HG02970 (cell line): ENCODE data around the gene CNPPD1.

Source experiments
- ATAC-seq: cut with Tn5 transposase; IDR thresholded peaks from one replicate; pipeline ENCODE4 v1.9.1; 2021; ENCODE audit warnings: mild to moderate bottlenecking, moderate library complexity, moderate number of reproducible peaks; ENCODE audit not compliant: unreplicated experiment, low FRiP score

CNPPD1 gene

DNA sequence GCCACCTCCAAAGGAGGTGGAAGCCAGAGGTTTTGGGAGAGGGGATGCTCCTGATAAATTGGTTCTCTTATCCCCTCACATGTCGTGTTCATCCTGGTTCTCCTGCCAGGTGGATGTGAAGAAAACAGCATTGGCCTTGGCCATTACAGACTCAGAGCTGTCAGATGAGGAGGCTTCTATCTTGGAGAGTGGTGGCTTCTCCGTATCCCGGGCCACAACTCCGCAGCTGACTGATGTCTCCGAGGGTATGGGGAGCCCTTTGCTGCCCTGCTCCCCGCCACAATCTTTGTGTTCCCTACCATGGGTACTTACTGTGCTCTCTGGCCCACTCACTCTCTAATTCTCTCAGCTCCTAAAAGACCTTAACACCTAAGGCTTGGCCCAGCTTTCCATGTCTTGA is 4.8 kb upstream of the CNPPD1 start:
- ATAC-seq = no peak

DNA sequence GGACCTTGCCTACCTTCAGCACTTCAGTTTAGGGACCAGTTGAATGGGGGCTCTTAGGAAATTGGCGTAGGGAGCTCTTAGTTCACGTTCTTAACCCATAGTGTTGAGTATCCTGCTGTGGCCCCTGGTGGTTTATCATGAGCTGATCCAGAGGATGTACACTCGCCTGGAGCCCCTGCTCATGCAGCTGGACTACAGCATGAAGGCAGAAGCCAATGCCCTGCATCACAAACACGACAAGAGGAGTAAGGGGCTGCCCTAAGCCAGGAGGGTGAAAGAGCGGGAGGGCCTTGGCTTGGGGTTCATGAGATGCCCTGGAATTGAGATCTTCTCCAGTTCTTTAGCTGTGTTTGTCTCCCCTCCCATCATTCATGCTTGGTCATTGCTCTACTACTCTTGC is 4.2 kb upstream of the CNPPD1 start:
- no peak for ATAC-seq

DNA sequence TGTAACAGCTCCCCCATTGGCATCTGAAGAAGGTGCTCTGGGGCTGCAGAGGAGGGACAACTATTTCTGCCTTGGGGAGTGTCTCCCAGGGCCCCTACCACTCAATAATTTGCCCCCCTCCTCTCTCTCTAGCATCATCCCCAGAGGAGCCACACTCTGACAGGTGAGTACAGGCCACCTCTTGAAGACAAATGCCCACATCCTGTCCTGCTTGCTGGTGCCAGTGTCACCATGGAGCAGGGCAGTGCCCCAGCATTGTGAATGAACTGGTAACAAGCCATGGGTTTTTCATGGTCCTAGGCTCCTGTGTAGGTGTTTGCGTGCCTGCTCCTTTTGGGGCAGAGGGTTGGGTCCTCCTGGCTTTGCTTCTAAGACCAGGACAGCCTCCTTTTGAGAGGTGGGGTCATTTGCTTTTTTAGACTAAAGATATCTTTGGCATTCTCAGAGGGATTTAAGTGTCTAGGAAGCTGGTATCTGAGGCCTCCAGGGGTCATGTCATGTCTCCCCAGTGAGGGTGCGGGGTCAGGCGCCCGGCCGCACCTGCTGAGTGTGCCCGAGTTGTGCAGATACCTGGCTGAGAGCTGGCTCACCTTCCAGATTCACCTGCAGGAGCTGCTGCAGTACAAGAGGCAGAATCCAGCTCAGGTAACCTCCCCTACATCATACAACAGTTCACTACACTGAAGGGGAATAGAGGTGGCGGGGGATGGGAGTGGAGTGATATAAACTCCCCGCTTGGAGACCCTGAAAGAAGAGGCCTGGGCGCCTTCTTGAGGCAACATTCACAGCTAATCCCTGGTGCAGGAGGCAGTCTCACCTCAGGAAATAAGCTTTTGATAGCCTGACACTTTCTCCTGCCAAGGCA is 3.1 kb upstream of the CNPPD1 start:
- no peak for ATAC-seq

DNA sequence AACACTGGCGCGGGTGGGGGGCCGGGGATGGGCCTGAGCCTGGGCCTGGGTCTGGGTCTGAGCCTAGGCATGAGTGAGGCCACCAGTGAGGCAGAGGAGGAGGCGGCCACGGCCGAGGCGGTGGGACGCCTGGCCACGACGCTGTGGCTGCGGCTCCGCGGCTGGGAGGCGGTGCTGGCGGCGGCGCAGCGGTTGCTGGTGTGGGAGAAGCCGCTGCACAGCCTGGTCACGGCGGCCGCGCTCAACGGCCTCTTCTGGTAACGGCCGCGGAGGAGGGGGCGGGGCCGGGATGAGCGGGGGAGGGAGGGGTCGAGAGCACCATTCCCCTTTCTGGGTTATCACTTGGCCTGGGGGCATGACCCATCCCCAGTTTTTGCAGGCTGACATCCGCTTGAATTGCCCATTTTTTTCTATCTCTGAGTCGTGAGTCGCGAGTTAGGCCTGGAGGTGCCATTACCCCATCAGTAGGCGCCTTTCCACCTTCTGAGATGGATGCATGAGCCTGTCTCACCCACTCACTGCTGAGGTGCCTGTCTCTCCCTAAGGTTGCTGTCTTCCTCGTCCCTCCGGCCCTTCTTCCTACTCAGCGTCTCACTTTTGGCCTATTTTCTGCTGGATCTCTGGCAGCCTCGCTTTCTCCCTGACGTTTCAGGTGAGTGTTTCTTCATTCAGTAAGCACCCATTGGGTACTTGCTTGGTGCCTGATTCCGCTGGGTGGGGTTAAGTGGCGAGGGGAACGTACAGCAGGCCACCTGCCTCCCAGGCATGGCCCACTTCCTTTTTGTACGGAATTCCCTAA is 1.9 kb upstream of the CNPPD1 start:
- peak; percentile 5 for ATAC-seq

DNA sequence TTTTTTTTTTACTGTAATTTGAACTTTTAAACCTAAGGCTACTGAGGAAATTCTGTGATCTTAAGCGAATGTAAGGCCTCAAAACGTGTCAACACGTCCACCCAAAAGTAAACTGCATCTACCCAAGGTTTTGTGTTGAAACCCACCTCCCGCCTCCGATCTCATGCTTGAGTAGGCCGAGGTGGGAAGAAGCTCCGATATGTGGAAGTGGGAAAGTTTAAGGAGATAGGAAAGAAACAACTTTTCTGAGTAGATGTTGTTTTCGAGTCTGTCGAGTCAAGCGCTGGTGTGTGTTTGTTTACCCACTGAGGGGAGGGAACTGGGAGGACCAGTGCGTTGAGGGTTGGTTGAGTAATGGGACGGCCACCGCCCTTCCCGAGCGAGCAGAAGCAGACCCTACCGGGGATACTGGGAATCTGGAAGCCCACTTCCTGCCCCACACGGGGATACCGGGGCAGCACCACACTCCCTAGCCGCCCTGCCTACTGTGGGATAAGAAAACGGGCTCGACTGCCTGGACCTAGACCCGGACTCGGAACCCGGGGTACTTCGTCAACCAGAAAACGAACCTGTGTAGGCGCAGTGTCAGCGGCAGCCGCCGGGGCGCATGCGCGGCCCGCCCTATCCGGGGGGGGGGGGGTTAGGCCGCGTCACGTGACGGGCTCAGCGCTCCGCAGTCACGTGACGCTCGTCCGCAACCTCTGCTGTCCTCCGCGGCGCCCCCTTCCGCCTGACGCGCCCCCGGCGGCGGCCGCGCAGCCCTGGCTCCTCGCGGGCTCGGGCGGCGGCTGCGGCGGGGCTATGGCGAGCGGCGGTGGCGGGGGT is 1.0 kb upstream of the CNPPD1 start, which contains the start of gene RETREG2:
Gene RETREG2, plus strand, starts transcription at position 724 of the 825 bp plus-strand sequence. Its CDS starts 78 bp downstream, at position 802.
- ATAC-seq = peak; percentile 47

DNA sequence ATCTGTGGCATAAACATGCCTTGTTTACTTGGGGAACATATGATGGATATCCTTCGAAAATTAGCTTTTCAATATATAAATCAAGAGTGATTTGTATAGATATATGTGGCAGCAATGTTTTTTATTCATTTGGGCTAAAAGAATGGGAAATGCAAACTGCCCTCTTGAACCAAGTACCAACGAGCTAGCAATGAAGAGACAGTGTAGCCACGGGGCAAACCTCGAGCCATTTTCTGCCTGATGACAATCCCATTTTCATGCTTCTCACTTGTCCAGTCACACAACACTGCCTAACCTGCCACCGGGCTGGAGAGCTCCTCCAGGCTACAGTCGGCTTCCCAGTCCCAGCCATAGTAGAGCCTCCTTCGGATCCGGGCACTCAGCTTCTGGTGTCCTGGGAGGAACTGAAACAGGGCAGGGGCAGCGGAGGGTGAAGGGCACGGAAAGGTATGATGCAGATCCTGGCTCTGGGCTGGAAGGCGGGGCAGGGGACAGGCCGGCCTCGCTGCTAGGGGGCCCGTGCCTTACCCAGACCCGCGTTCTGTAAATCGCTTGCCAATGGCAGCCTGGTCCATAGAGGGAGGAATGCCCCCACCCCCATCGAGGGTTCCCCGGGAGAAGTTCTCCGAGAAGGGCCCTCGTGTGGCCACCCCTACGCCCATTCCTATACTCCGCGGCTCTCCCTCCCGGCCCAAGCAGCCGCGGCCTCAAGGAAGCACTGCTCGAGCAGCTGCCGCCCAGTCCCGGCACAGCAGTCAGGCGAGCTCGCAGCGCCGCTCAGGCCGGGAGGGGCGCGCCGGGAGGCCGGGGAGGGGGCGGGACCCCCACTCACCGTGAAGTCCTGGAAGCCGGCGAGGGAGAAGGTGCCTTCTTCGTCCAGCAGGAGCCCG is 552 bp downstream of the CNPPD1 start:
- peak; percentile 17 for ATAC-seq

DNA sequence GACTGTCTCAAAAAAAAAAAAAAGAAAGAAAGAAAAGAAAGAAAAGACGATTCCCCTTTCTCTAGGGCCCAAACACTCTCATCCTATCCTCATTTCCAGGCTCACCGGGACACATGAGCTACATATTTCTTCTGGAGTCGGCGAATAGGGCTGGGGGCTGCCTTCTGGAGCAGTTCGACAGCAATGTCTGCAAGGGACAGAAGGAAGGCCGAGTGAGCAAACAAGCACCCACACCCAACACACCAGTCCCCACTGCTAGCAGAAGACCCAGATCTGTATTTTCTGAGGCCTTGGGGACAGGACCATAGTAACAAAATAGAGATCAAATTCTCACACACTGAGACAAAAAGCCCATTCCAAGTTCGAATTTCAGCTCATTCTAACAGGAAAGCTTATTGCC is 1.2 kb downstream of the CNPPD1 start:
- ATAC-seq = no peak

DNA sequence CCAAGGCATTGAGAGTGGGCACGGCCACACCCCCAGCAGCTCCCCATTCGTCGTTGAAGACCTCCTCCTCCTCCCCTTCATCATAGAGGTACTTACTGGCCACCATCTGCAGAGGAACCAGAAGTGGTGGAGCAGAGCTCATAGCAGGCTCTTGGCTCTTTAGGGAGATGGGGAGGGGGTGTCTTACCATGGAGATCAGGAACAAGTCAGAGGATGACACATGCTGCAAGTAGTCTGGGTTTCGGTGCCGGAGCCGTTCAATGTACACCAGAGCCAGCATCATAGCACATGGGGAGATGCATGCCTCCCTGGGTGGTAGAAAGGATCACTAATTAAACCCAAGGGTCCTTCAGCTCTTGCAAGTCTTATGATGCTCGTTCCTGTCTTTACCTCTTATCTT is 1.9 kb downstream of the CNPPD1 start:
- ATAC-seq = no peak

DNA sequence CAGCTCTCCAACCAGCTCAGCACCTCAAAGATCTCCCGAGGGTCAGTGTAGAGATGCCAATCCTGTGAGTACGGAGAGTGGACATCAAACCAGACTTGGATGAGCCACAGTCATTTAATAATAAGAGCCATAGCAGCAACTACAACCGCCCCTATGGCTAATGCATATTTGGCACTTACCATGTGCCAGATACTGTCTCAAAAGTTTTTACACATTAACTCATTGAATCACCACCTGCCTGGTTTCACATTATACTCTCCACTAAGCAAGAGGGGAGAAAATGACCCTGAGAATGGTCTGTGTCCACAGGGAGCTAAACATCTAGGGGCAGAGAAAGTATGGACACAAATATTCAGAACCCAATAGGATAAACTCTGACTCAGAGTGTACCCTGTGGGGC is 2.6 kb downstream of the CNPPD1 start:
- no peak for ATAC-seq

DNA sequence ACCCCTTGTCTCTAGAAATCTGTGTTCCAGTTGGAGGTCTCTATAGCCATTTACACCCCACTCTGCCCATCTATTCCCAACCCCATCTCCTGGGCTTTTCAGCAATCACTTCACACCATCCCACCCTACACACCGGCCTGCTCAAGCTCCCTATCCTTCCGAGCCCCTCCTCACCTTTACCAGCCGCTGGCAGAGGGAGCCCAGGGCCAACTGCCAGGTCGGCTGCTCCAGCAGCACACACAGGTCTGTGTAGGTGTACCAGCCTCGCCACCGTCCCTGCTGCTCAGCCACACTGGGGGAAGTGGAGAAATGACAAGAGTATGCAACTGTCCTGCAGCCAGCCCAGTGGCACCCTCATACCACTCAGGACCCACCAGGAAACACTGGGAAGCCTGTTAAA is 3.5 kb downstream of the CNPPD1 start:
- no peak for ATAC-seq

DNA sequence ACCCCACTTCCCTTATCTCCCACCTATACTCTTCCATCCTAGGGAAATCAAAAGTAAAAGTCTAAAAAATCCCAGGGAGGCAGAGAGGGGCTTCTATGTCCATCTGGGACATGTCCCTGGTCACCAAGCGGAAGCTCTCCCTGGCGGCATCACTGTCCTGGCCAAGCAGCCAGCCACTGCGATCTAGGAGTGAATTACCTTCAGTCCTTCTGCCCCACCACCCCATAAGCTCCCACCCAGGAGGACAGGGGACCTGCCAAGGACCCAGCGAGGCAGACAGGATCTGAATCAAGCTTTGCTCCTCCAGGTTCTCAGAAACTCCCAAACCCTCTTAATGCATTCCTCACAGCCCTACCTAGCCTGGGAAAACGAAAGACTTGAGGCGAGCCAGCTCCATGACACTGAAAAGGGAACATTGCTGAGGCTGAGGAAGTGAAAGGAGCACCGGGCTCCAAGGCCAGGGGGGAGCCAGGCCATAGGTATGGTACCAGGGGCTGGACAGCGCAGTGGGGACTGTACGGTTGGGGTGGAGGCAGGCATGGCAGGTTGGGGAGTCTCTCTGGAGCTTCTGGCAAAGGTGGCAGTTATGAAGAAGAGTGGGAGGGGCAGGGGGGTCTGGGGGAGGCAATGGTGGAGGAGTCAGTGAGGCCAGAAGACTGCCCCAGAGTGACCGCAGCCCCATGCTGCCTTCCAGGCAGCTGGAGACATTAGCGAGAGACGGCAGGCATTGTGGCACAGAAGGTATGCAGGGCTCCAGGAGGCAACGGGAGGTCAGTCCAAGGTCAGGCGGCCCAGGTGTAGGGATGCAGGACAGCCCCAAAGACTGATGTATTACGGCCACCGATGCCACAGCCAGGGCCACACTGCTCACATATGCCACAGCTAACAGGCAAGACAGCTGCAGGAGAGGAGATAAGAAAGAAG is 4.2 kb downstream of the CNPPD1 start:
- no peak for ATAC-seq

DNA sequence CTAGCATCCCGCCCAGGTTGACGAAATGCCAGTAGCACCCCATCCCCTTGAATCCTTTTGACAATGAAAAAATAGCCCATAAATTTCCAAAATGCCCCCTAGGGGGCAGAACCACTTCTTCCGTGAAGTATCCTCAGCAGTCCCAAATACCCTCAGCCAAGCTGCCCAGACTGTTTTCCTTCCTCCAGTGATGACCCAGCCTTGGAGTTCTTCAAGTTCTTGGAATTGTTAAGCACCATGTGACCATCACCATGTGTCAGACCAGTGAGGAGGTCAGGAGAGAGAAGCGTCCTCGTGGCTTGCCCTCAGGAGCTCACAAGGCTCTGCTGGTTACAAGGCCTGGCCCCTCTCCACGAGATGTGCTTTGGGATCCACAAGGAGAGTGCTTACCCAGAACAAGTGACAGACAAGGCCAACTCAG is 5.5 kb downstream of the CNPPD1 start:
- no peak for ATAC-seq

DNA sequence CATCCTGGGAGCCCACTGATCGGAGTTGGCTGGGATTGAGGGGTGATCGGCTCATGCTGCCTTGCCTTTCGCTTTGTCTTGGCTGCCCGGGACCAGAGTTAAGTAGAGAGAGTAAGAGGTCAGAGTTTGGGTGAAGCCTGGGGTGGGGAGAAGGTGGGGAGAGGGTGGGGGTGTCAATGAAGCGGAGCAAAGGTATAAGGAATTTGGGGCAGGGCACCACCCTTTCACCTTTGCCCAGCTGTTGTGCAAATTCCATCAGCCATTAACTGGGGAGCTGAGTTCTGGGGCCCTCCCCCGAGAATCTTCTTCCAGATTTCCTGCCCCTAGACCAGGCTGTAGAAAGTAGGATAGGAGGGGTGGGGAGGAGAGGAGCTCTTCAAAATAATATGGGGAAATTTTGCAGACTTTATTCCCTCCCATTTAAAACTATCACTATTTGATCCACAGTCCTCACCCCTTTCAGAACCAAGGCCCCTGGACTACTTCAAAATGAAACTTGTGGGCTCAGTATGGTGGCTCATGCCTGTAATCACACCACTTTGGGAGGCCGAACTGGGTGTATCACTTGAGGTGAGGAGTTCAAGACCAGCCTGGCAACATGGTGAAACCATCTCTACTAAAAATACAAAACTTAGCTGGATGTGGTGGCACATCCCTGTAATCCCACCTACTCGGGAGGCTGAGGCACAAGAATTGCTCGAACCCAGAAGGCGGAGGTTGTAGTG is 6.6 kb downstream of the CNPPD1 start, which contains the start of gene SLC23A3:
Gene SLC23A3, minus strand, starts transcription at position 100 of the 725 bp plus-strand sequence. Its CDS starts 45 bp downstream, at position 55.
- ATAC-seq = no peak

DNA sequence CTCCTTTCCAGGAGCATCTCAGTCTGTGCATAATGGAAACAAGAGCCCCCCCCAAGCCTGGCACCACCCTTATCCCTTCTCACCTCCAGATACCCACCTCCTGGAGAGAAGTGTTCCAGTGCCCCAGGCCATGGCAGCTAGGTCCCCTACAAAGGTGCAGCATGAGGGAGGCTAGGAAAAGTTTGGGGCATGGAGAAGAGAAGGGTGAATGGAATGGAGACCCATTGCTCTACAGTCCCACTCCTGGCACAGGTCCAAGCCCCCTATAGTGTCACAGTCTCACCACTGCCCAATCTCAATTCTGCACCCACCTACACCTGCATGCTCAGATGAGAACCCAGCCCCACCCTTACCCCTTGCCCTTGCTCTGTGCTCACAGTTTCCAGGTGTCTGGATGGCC is 7.8 kb downstream of the CNPPD1 start:
- ATAC-seq = no peak

DNA sequence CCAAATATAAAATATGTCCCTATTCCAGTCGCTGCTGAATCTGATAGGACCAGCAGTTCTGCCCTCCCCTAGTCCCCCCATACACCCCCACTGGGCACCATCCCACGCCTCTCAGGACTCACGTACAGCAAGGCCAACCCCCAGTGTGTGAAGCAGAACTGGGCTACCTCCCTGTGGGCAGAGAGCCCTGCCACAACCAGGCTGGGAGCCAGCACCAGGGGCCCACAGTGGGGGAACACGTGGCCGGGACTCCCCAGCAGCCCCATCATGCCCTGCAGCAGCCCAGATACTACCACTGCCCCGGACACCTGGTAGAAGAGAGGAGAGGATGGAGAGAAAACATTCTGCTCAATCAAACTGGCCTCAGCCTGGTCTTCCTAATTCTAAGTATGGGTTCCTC is 8.2 kb downstream of the CNPPD1 start:
- no peak for ATAC-seq

DNA sequence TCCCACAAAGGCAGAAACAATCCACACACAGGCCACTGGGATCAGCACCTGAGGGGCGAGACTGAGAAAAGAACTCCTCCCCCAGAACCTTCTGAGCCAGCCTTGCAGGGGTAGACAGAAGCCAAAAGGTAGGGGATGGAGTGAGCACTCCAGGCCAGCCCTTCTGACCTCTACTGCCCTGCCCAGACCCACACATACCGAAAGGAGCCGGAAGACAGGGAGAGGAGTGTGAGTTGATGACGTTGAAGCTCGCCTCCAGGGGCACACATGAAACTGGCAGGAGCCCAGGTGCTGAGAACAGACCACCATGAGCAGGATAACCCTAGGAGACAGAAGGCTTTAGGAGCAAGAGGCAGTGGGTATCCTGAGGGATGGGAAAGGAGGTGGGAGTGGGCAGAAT is 8.7 kb downstream of the CNPPD1 start:
- ATAC-seq = no peak

DNA sequence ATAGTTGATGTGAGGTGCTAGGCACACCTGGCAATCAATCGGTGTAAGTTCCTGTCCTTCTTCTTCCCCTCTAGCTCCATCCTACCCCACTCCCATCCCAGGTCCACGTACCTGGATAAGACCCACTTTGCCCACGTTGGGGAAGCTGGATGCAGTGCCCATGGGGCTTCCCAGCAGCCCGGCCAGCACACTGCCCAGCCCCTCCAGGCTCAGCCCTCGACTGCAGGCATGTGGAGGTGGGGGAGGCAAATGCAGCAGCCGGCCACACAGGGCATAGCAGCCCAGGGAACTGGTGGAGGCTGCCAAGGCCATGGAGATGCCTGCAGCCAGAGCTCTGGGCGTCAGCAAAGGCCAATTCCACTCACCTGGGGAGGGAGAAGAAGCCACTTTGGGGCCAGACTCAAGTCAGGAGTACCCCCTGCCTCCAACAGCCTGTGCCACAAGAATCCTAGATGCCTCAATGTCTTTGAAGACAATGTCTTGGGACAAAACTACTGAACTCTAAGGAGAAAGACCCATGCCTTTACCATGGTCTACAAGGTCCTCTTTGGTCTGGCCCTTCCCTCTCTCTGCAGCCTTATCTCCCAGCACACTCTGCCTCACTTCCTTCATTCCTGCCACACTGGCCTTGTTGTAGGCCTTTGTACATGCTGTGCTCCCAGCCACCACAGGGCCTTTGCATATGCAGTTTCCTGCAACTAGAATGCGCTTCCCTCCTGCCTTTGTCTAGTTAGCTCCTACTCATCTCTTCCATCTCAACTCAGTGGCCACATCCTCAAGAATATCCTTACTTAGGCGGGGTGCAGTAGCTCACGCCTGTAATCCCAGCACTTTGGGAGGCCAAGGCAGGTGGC is 11.4 kb downstream of the CNPPD1 start:
- no peak for ATAC-seq
